ENCODE data around the gene SRP68. TPM values are rescaled to one million over a fixed set of nuclear protein-coding genes. Genes with fewer than 3 reads are reported as not detected.

The SRP68 gene
- total and polyA plus RNA-seq, 2 donors (not counting 1 experiment from before 2014, with no cell fraction given), result 29.6 to 82.3 TPM

GRCh38 chr17:76088868-76089576 lies 16.7 kb upstream of the SRP68 start:
- ChIA-PET POLR2A (interaction anchor here (0.6 kb wide), 2 partner anchors 885 to 1324 kb away, joined by 3 to 10 read pairs; no protein-coding TSS in a partner anchor), CTCF (no interaction called here)
- DNase-seq, result no peak

More at GRCh38 chr17:76088868-76089576, 16.7 kb upstream of the SRP68 start:
- TF ChIP-seq EZH2 (IDR thresholded peaks at IDR 0.05; ENCODE audit: borderline replicate concordance, insufficient read depth, low read depth, low read length, poor library complexity, severe bottlenecking) (no peak), CTCF (IDR thresholded peaks at IDR 0.05) (no peak)
- 98% methylated on average over 25 of the region's 25 CpGs for WGBS (ENCODE audit: insufficient coverage)
- Mint-ChIP-seq H3K4me3 (no peak overlapping the region), H3K9me3 (ENCODE audit: insufficient read depth) (no peaks in the 10 kb centered on the region), H3K27ac (no peak overlapping the region), H3K4me1 (no peaks in the 10 kb centered on the region), H3K27me3 (no peaks in the 10 kb centered on the region)
- peaks cover 0 to 89% of the 10 kb centered on the region in 2 experiments for H3K36me3 ChIP-seq (replicated peaks in 1 of 2; ENCODE audit: control extremely low read depth in 1 of 2, control insufficient read depth in 1 of 2, extremely low read depth in 1 of 2, insufficient read depth in 2 of 2, low read length in 1 of 2)
- peaks cover 21% of the 10 kb centered on the region for H4K20me1 ChIP-seq (ENCODE audit: control insufficient read depth, insufficient read depth, low read length, poor library complexity, severe bottlenecking)
- H3K4me1 ChIP-seq (ENCODE audit: control insufficient read depth in 2 of 2, insufficient read depth in 2 of 2, low read length in 2 of 2), result no peaks in the 10 kb centered on the region
- no peaks in the 10 kb centered on the region for H3K27me3 ChIP-seq (replicated peaks in 1 of 4; ENCODE audit: control extremely low read depth in 1 of 4, control insufficient read depth in 3 of 4, insufficient read depth in 4 of 4, low read length in 3 of 4)
- no peak overlapping the region for H2AFZ ChIP-seq (ENCODE audit: insufficient read depth, low read depth, low read length, poor library complexity, severe bottlenecking)
- peaks cover 14% of the 10 kb centered on the region for H3K79me2 ChIP-seq (ENCODE audit: control insufficient read depth, insufficient read depth, low read length)
- intact Hi-C loops (cut with micrococcal nuclease), result no loop called here
- H3K9ac ChIP-seq (ENCODE audit: low read length), result no peak overlapping the region
- H3K4me2 ChIP-seq (replicated peaks; ENCODE audit: low read depth, low read length, poor library complexity, severe bottlenecking), result no peak overlapping the region
- H3K27ac ChIP-seq (ENCODE audit: low read length in 2 of 2), result no peak overlapping the region
- H3K4me3 ChIP-seq (ENCODE audit: control extremely low read depth in 1 of 5, extremely low read depth in 1 of 5, insufficient read depth in 1 of 5, low read depth in 2 of 5, low read length in 4 of 5), result no peak overlapping the region
- H3K9me3 ChIP-seq (ENCODE audit: control extremely low read depth in 1 of 3, control insufficient read depth in 2 of 3, insufficient read depth in 1 of 3, low read length in 2 of 3), result peaks cover 0 to 3% (median 0%) of the 10 kb centered on the region in 3 donors
- no peak for ATAC-seq (ENCODE audit: low read depth)
